SK-N-SH (cell line): ENCODE measurements around the gene IDH1. TPM values are rescaled to one million over a fixed set of nuclear protein-coding genes. Genes with fewer than 3 reads are reported as not detected.

Experiments
- CTCF ChIA-PET: fragments of 300-600, 350-600 bp; formaldehyde crosslinking; extraction: SDS; loops from one replicate; lab custom pipeline; 2021; lab: Yijun Ruan, JAX
- POLR2A ChIA-PET: fragments of 350-600 bp; sonication (Branson Sonifier 250); formaldehyde crosslinking; extraction: SDS; loops from one replicate; lab custom pipeline; 2020; ENCODE audit warnings: antibody characterized with exemption, inconsistent platforms; lab: Yijun Ruan, JAX
- DNase-seq: peaks from one replicate; pipeline ENCODE4 v3.0.0; 2012
- H2AFZ ChIP-seq: fragments of 200-600 bp; sonication (generic); 2 replicates; pipeline ENCODE4 v1.8.1; 2016; ENCODE audit warnings: antibody characterized with exemption, mild to moderate bottlenecking, low read depth
- H3F3A ChIP-seq: fragments of 200-600 bp; sonication (generic); replicated peaks from 2 replicates; pipeline ENCODE3; 2016; ENCODE audit warnings: antibody characterized with exemption, mild to moderate bottlenecking; ENCODE audit not compliant: insufficient read depth
- H3K27ac ChIP-seq, 2 experiments: fragments of 200-500 bp in 1 of 2; fragments of 200-600 bp in 1 of 2; sonication (Bioruptor generic) in 1 of 2; sonication (generic), shearing (Covaris generic) in 1 of 2; 2 replicates each; pipeline versions ENCODE4 v1.5.1 to v1.6.1; 2014 to 2016; ENCODE audit warnings: low read depth in 2 of 2, inconsistent platforms in 1 of 2, low read length in 1 of 2, mild to moderate bottlenecking in 1 of 2, mixed read lengths in 1 of 2
- H3K27me3 ChIP-seq: fragments of 200-600 bp; sonication (generic), shearing (Covaris generic); 2 replicates; pipeline ENCODE4 v1.6.1; 2016; ENCODE audit warnings: mixed run types; ENCODE audit not compliant: insufficient read depth
- H3K36me3 ChIP-seq, 2 experiments: fragments of 200-500 bp in 1 of 2; fragments of 200-600 bp in 1 of 2; sonication (Bioruptor generic) in 1 of 2; sonication (generic) in 1 of 2; replicated peaks in 1 of 2; 2 replicates each; pipeline versions ENCODE3 to v1.5.1; 2014 to 2016; ENCODE audit warnings: low read length in 1 of 2, mild to moderate bottlenecking in 1 of 2; ENCODE audit not compliant: insufficient read depth in 2 of 2, control insufficient read depth in 1 of 2
- H3K4me1 ChIP-seq, 2 experiments: fragments of 200-500 bp in 1 of 2; fragments of 200-600 bp in 1 of 2; sonication (Bioruptor generic) in 1 of 2; sonication (generic), shearing (Covaris generic) in 1 of 2; 2 replicates each; pipeline versions ENCODE4 v1.5.1 to v1.6.1; 2014 to 2016; ENCODE audit warnings: low read depth in 1 of 2, low read length in 1 of 2, mixed run types in 1 of 2; ENCODE audit not compliant: insufficient read depth in 2 of 2, control insufficient read depth in 1 of 2
- H3K4me2 ChIP-seq: fragments of 200-600 bp; sonication (generic), shearing (Covaris generic); 2 replicates; pipeline ENCODE4 v1.6.1; 2017; ENCODE audit warnings: mixed run types
- H3K4me3 ChIP-seq, 2 experiments: fragments of 200-500 bp in 1 of 2; fragments of 200-600 bp in 1 of 2; sonication (Bioruptor generic) in 1 of 2; sonication (generic), shearing (Covaris generic) in 1 of 2; 2 replicates each; pipeline versions ENCODE4 v1.5.1 to v1.8.1; 2014 to 2016; ENCODE audit warnings: low read depth in 2 of 2, inconsistent platforms in 1 of 2, low read length in 1 of 2, mild to moderate bottlenecking in 1 of 2, mixed read lengths in 1 of 2, moderate library complexity in 1 of 2
- H3K79me2 ChIP-seq: fragments of 200-600 bp; sonication (generic); 2 replicates; pipeline ENCODE4 v1.8.1; 2017; ENCODE audit warnings: mild to moderate bottlenecking; ENCODE audit not compliant: insufficient read depth
- H3K9ac ChIP-seq: fragments of 200-600 bp; sonication (generic); 2 replicates; pipeline ENCODE4 v1.6.1; 2017; ENCODE audit warnings: mixed run types
- H3K9me2 ChIP-seq: fragments of 200-600 bp; sonication (generic); 2 replicates; pipeline ENCODE4 v1.6.1; 2017; ENCODE audit warnings: mixed run types
- H3K9me3 ChIP-seq: fragments of 200-600 bp; sonication (generic); 2 replicates; pipeline ENCODE4 v1.6.1; 2017; ENCODE audit warnings: mixed run types, mild to moderate bottlenecking, moderate library complexity
- H4K20me1 ChIP-seq: fragments of 200-600 bp; sonication (generic); 2 replicates; pipeline ENCODE4 v1.6.1; 2017; ENCODE audit warnings: mild to moderate bottlenecking, mixed run types; ENCODE audit not compliant: insufficient read depth
- FOSL2 ChIP-seq: IDR thresholded peaks from 2 replicates; pipeline ENCODE4 v1.4.0; 2012; ENCODE audit warnings: low read depth, mild to moderate bottlenecking, moderate library complexity, borderline replicate concordance
- FOXJ3 ChIP-seq: sonication (generic); formaldehyde crosslinking; IDR thresholded peaks from 2 replicates; pipeline ENCODE4 v1.5.1; 2020; ENCODE audit warnings: mild to moderate bottlenecking, missing genetic modification reagents
- GATA2 ChIP-seq: sonication (generic); formaldehyde crosslinking; IDR thresholded peaks from 2 replicates; pipeline ENCODE4 v1.5.0; 2020; ENCODE audit warnings: mild to moderate bottlenecking, missing genetic modification reagents
- JUND ChIP-seq: IDR thresholded peaks from 2 replicates; pipeline ENCODE4 v1.4.0; 2012
- MEF2A ChIP-seq: IDR thresholded peaks from 2 replicates; pipeline ENCODE4 v1.4.0; 2012; ENCODE audit warnings: low read depth, borderline replicate concordance
- MXI1 ChIP-seq: IDR thresholded peaks from 2 replicates; pipeline ENCODE4 v1.6.1; 2012; ENCODE audit warnings: mild to moderate bottlenecking, low read depth, low read length, improper control_type of control experiment
- NFIC ChIP-seq: IDR thresholded peaks from 2 replicates; pipeline ENCODE4 v1.4.0; 2012; ENCODE audit warnings: borderline replicate concordance
- NRF1 ChIP-seq: IDR thresholded peaks from 2 replicates; pipeline ENCODE4 v1.6.1; 2012; ENCODE audit warnings: low read depth, mild to moderate bottlenecking, low read length
- RAD21 ChIP-seq: IDR thresholded peaks from 2 replicates; pipeline ENCODE4 v1.6.1; 2012; ENCODE audit warnings: mild to moderate bottlenecking, low read length
- RCOR1 ChIP-seq: fragments of 150-350 bp; IDR thresholded peaks from 2 replicates; pipeline ENCODE4 v1.6.1; 2017; ENCODE audit warnings: antibody characterized with exemption, low read length
- RFX5 ChIP-seq: IDR thresholded peaks from 2 replicates; pipeline ENCODE4 v1.6.1; 2012; ENCODE audit warnings: mild to moderate bottlenecking, improper control_type of control experiment, low read length
- SIN3A ChIP-seq: IDR thresholded peaks from 2 replicates; pipeline ENCODE4 v1.6.1; 2012; ENCODE audit warnings: low read depth, mild to moderate bottlenecking, low read length, moderate library complexity, borderline replicate concordance
- TCF12 ChIP-seq: IDR thresholded peaks from 2 replicates; pipeline ENCODE4 v1.4.0; 2012
- YY1 ChIP-seq: IDR thresholded peaks from 2 replicates; pipeline ENCODE4 v1.4.0; 2012; ENCODE audit warnings: low read depth, mild to moderate bottlenecking
- WGBS: methylation state at CpG from one replicate; pipeline ENCODE4 v1.1.6; 2017; ENCODE audit warnings: low lambda C conversion rate; 5-methylcytosine and 5-hydroxymethylcytosine counted together
- polyA plus RNA-seq, 3 experiments: library from polyadenylated mRNA; depleted of rRNA; stranded (reverse); fragments of >200 nt; gene quantifications; 2 replicates each; pipeline ENCODE4 v1.2.3, GENCODE V29; 2012
- TF ChIP-seq, protein P1 (sequence below): IDR thresholded peaks from 2 replicates; pipeline ENCODE4 v1.6.1; 2012; ENCODE audit warnings: mild to moderate bottlenecking, low read depth, low read length, moderate library complexity
- TF ChIP-seq, protein P2 (sequence below): IDR thresholded peaks from 2 replicates; pipeline ENCODE4 v1.4.0; 2012; ENCODE audit warnings: low read depth
- TF ChIP-seq, protein P3 (sequence below): IDR thresholded peaks from 2 replicates; pipeline ENCODE4; 2012
- TF ChIP-seq, protein P4 (sequence below): IDR thresholded peaks from 2 replicates; pipeline ENCODE4 v1.4.0; 2012; ENCODE audit warnings: low read depth, borderline replicate concordance
- TF ChIP-seq, protein P5 (sequence below): fragments of 150-350 bp; IDR thresholded peaks from 2 replicates; pipeline ENCODE4 v1.6.1; 2016; ENCODE audit warnings: mild to moderate bottlenecking, low read depth, low read length

The IDH1 gene
- polyA plus RNA-seq, 1 of the 3 experiments (the other 2 are of a cell fraction) = 43.4 TPM

DNA sequence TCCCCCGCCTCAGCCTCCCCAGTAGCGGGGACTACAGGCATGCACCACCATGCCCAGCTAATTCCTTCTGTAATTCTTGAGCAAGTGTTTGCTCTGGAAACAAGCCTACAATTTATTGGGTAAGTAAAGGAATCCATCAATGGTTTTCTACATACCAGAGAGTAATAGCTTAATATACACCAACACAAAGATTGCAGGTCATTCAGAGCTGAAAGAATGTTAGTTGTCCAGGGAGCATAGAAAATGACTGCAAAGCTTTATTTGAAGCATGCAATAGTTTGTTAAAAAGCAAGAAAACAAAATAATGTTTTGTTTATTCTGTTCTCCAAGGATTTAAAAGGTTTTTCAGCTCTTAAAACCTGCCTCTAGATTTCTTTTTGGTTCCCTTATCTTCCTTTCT is 5.6 kb downstream of the IDH1 start (continued):
- TF ChIP-seq, protein P1, sequence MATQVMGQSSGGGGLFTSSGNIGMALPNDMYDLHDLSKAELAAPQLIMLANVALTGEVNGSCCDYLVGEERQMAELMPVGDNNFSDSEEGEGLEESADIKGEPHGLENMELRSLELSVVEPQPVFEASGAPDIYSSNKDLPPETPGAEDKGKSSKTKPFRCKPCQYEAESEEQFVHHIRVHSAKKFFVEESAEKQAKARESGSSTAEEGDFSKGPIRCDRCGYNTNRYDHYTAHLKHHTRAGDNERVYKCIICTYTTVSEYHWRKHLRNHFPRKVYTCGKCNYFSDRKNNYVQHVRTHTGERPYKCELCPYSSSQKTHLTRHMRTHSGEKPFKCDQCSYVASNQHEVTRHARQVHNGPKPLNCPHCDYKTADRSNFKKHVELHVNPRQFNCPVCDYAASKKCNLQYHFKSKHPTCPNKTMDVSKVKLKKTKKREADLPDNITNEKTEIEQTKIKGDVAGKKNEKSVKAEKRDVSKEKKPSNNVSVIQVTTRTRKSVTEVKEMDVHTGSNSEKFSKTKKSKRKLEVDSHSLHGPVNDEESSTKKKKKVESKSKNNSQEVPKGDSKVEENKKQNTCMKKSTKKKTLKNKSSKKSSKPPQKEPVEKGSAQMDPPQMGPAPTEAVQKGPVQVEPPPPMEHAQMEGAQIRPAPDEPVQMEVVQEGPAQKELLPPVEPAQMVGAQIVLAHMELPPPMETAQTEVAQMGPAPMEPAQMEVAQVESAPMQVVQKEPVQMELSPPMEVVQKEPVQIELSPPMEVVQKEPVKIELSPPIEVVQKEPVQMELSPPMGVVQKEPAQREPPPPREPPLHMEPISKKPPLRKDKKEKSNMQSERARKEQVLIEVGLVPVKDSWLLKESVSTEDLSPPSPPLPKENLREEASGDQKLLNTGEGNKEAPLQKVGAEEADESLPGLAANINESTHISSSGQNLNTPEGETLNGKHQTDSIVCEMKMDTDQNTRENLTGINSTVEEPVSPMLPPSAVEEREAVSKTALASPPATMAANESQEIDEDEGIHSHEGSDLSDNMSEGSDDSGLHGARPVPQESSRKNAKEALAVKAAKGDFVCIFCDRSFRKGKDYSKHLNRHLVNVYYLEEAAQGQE = no peak

DNA sequence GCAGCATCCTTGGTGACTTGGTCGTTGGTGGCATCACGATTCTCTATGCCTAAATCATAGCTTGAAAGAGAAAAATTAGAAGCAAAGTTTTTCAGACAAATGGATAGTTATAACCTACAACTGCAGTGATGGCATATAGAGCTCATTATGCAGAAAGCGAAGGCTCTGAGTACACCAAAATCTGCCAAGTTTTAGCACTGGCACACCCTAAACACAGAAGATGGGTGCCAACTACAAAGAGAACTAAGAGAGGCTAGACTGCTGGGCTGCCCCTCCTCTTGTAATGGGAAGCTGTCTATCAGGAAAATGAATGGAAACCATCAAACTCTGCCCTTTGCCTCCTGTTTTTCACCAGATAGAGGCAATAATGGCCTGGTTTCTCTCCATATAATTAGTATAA is 6.3 kb downstream of the IDH1 start:
- no peak overlapping the region for H2AFZ ChIP-seq
- peaks cover 65 to 84% of the 10 kb centered on the region in 2 experiments for H3K36me3 ChIP-seq
- no peaks in the 10 kb centered on the region for H3K9me2 ChIP-seq
- POLR2A ChIA-PET = no interaction called here
- H3K9ac ChIP-seq = no peak overlapping the region
- WGBS = 96% methylated on average over 3 of the region's 3 CpGs
- no peak for TF ChIP-seq RCOR1
- TF ChIP-seq GATA2 (CRISPR knock-in tag) = no peak
- TF ChIP-seq, protein P2, sequence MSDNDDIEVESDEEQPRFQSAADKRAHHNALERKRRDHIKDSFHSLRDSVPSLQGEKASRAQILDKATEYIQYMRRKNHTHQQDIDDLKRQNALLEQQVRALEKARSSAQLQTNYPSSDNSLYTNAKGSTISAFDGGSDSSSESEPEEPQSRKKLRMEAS = no peak
- no peak for TF ChIP-seq RAD21
- TF ChIP-seq, protein P3, sequence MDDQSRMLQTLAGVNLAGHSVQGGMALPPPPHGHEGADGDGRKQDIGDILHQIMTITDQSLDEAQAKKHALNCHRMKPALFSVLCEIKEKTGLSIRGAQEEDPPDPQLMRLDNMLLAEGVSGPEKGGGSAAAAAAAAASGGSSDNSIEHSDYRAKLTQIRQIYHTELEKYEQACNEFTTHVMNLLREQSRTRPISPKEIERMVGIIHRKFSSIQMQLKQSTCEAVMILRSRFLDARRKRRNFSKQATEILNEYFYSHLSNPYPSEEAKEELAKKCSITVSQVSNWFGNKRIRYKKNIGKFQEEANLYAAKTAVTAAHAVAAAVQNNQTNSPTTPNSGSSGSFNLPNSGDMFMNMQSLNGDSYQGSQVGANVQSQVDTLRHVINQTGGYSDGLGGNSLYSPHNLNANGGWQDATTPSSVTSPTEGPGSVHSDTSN = no peak
- TF ChIP-seq, protein P1 = no peak
- TF ChIP-seq, protein P4, sequence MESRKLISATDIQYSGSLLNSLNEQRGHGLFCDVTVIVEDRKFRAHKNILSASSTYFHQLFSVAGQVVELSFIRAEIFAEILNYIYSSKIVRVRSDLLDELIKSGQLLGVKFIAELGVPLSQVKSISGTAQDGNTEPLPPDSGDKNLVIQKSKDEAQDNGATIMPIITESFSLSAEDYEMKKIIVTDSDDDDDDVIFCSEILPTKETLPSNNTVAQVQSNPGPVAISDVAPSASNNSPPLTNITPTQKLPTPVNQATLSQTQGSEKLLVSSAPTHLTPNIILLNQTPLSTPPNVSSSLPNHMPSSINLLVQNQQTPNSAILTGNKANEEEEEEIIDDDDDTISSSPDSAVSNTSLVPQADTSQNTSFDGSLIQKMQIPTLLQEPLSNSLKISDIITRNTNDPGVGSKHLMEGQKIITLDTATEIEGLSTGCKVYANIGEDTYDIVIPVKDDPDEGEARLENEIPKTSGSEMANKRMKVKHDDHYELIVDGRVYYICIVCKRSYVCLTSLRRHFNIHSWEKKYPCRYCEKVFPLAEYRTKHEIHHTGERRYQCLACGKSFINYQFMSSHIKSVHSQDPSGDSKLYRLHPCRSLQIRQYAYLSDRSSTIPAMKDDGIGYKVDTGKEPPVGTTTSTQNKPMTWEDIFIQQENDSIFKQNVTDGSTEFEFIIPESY = no peak
- no peak for TF ChIP-seq TCF12
- no peak for TF ChIP-seq RFX5
- no peak for TF ChIP-seq MEF2A
- TF ChIP-seq MXI1 = no peak
- TF ChIP-seq JUND = no peak
- TF ChIP-seq YY1 = no peak
- no peak for TF ChIP-seq NFIC
- no peak for TF ChIP-seq FOXJ3
- TF ChIP-seq FOSL2 = no peak
- TF ChIP-seq, protein P5, sequence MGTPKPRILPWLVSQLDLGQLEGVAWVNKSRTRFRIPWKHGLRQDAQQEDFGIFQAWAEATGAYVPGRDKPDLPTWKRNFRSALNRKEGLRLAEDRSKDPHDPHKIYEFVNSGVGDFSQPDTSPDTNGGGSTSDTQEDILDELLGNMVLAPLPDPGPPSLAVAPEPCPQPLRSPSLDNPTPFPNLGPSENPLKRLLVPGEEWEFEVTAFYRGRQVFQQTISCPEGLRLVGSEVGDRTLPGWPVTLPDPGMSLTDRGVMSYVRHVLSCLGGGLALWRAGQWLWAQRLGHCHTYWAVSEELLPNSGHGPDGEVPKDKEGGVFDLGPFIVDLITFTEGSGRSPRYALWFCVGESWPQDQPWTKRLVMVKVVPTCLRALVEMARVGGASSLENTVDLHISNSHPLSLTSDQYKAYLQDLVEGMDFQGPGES = no peak
- no peak for TF ChIP-seq SIN3A
- no peak for TF ChIP-seq NRF1
- no peak for DNase-seq
- H3K4me2 ChIP-seq = no peak overlapping the region
- peaks cover 0 to 4% of the 10 kb centered on the region in 2 experiments; a peak in 2 of 4 replicates for H3K4me1 ChIP-seq
- H3K27ac ChIP-seq = no peak overlapping the region
- H3K27me3 ChIP-seq = no peaks in the 10 kb centered on the region
- no peaks in the 10 kb centered on the region for H3F3A ChIP-seq
- peaks cover 6% of the 10 kb centered on the region; the same call in 1 of the 2 replicates for H3K79me2 ChIP-seq
- H3K9me3 ChIP-seq = no peaks in the 10 kb centered on the region
- H3K4me3 ChIP-seq = no peak overlapping the region
- CTCF ChIA-PET = interaction anchor here (1.3 to 2.0 kb wide), 3 partner anchors 14 to 146 kb away, joined by 3 to 9 read pairs (median 4); no protein-coding TSS in a partner anchor
- H4K20me1 ChIP-seq = no peaks in the 10 kb centered on the region
